LNCaP clone FGC (cell line): ENCODE measurements around the gene SELENOS.
"Not testable (repeated sequence)": the region's sequence is repeated elsewhere in the genome, so short reads cannot be mapped to it uniquely, and the experiment has no call there.

Experiments
- DNase-seq: peaks from one replicate; pipeline ENCODE4 v3.0.0-alpha.2; 2011; ENCODE audit warnings: low read depth
- H3K4me3 ChIP-seq: 2 replicates; pipeline ENCODE4 v1.5.1; 2011; ENCODE audit warnings: mild to moderate bottlenecking, low read depth, low read length, control low read depth
- TF ChIP-seq, protein P1 (sequence below): IDR thresholded peaks from 2 replicates; pipeline ENCODE4 v1.5.1; 2012; ENCODE audit warnings: mild to moderate bottlenecking; ENCODE audit not compliant: control insufficient read depth, insufficient read depth; ENCODE audit errors: extremely low read depth

SELENOS gene

DNA sequence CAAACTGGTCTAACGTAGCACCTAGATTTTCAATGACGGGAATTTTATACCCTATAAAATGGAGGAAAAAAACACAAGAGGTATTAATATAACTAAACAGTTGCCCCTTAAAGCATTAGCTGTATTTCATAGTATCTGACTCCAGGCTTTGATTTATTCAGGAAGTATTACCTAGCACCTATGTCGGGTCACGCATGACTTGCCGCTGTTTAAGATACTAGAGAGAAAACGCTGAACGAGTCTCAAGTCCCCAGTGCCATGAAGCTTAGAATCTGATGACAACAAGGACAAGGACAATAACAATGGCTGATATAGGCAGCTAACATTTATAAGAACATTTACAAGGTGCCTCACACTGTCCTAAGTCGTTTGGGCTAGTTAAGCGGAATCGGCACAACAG lies 15.8 kb upstream of the SELENOS start:
- TF ChIP-seq, protein P1, sequence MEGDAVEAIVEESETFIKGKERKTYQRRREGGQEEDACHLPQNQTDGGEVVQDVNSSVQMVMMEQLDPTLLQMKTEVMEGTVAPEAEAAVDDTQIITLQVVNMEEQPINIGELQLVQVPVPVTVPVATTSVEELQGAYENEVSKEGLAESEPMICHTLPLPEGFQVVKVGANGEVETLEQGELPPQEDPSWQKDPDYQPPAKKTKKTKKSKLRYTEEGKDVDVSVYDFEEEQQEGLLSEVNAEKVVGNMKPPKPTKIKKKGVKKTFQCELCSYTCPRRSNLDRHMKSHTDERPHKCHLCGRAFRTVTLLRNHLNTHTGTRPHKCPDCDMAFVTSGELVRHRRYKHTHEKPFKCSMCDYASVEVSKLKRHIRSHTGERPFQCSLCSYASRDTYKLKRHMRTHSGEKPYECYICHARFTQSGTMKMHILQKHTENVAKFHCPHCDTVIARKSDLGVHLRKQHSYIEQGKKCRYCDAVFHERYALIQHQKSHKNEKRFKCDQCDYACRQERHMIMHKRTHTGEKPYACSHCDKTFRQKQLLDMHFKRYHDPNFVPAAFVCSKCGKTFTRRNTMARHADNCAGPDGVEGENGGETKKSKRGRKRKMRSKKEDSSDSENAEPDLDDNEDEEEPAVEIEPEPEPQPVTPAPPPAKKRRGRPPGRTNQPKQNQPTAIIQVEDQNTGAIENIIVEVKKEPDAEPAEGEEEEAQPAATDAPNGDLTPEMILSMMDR: no peak

DNA sequence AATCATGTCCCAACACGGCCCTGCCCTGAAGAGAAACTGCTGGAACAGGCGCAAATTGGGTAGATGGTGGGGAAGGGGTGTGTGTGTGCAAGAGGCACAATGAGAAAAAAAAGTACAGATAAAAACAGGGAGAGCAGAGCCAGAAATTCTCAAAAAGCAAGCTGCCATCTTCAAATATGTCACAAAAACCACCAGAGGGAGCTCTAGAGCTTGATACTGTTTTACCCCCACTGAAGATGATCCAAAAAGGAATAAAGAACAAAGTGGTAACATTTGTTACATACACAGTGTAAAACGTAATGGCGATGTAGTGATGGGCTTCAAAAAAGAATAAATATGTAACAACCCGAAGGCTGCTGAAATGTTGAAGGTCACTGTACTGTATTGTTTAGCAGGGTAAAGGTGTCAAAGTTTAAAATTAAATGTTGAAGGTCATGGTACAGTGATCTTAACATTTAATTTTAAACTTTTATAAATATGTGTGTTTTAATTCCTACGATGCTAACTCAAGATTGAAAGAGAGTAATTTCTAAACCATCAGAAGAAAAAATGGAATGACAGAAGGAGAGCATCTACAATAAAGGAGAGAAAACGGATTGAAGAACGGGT lies 11.7 kb upstream of the SELENOS start:
- no peak overlapping the region for H3K4me3 ChIP-seq
- TF ChIP-seq, protein P1: peak; percentile 66
- DNase-seq: no peak

More for the DNA sequence above, 15.8 kb upstream of the SELENOS start:
- peak overlapping the region; percentile 95 for H3K4me3 ChIP-seq
- DNase-seq: no peak

DNA sequence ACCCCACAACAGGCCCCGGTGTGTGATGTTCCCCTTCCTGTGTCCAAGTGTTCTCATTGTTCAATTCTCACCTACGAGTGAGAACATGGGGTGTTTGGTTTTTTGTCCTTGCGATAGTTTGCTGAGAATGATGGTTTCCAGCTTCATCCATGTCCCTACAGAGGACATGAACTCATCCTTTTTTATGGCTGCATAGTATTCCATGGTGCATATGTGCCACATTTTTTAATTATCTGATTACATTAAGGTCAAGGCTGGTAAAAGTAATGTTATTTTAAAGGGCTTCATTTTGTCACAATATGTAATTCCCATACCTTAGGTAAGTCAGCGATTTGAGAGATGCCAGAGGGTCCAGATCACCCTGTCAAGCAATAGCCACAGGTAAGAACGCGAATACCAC lies 10.1 kb upstream of the SELENOS start:
- DNase-seq, H3K4me3 ChIP-seq: not testable (repeated sequence)

DNA sequence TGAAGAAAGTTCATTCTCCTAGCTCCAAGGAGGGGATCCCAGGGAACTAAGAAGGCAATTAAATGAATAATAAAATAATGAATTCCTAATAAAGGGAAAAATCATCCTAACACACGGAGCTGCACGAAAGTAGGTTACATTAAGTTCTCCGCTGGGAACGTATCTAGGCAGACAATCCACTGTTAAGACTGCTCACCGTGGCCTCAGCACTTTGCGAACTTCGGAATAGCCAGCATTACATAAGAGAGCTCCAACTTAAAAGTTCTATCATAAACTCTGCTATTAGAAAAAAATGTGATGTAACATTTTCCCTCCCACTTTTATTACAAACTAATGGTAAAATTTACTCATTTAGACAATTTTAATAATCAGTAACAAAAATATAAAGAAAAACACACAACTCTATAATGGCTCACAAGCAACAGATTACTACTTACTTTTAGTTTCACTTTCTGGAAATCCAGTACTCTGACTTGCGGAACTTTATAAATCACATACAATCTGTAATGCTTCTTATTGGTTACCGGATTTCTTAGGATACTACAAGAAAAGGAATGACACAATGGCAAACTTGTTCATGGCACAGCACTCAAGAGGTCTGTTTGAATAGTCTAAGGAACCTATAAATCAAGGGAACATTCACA lies 9.3 kb upstream of the SELENOS start:
- DNase-seq: no peak
- TF ChIP-seq, protein P1: no peak
- no peak overlapping the region for H3K4me3 ChIP-seq

DNA sequence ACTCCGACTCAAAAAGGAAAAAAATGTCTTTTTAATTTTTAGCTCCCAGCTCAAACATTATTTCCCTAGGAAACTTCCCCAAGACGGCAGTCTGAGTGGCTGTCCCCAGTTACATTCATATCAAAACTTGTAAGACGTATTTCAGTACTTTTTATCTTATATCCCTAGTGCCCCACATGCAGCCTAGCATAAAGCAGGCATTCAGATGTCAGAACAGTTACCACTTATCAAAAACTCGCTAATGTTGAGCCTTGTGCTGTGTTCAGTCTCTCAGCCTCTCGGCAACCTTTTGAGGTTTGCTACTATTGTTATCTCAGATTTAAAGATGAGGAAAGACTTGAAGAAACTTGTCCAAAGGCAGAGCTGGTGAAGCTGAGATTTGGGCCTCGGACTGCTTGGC lies 6.6 kb upstream of the SELENOS start:
- H3K4me3 ChIP-seq: no peak overlapping the region
- no peak for DNase-seq
- TF ChIP-seq, protein P1: no peak

DNA sequence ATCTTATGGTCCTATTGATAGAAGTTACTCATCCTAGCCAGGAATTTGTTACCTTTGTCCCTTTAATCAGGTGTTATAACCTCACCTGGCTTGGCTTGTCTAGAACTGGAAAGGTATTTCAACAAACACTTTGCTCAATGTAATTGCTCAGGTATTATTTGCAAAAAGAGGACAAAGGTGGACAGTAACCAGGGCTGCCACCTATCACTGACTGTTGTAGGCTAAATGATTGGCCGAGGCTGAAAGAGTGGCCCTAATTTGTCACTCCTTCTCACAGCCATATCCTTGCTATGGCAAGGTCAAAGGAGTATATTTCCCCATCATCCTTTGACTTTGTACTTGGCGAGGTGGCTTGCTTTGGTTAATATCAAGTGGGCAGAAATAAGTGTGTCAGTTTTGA lies 2.7 kb upstream of the SELENOS start:
- TF ChIP-seq, protein P1: no peak
- H3K4me3 ChIP-seq: no peak overlapping the region
- DNase-seq: no peak

DNA sequence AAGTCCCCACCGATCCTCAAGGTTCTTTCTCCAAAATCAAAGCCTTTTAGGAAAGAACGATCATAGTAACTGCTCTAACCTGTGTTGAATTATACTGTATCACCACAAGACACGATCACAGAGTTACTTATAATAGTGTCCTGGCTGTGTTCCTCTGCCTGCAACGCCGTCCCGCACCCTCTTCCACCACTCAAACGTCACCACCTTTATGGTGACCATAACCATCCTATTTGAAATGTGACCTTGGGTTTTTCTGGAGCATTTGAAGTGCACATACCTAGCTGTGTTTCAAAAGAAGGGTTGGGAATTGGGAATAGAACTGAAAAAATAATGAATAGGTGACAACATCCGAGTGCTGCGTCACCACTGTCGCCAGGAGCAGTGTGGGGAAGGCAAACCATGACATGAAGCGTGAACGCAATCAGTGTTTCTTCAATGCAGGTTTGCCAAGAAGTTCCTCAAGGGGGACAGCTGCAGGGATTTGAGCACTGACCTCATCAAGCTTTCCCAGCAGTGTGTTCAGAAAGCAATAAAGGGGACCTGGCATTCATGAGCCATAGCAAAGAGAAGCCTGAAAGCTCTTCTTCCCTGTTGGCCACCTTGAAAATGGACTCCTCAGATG lies 769 bp upstream of the SELENOS start:
- H3K4me3 ChIP-seq: peak overlapping the region; percentile 92
- DNase-seq: no peak
- TF ChIP-seq, protein P1: no peak
